HCT116 (cell line): ENCODE results near the gene STEAP1. TPM values are rescaled to one million over a fixed set of nuclear protein-coding genes. Genes with fewer than 3 reads are reported as not detected.

ENCODE experiments used
- ATAC-seq: fragments of 200-7000 bp; cut with Tn5 transposase; 2 replicates; pipeline ENCODE4 v1.9.1; 2020; ENCODE audit warnings: mild to moderate bottlenecking, moderate library complexity
- BruUV-seq: library from RNA; stranded (reverse); fragments of 400-500 nt; replicated peaks from 2 replicates; lab custom pipeline; 2021; lab: Mats Ljungman, UMichigan
- CTCF ChIA-PET: fragments of 300-600 bp; sonication (Branson Sonifier 250); formaldehyde crosslinking; loops from one replicate; lab custom pipeline; 2021; ENCODE audit warnings: antibody characterized with exemption; lab: Charles Lee
- POLR2A ChIA-PET: fragments of 300-600, 350-600 bp; sonication (Branson Sonifier 250); formaldehyde crosslinking; loops from one replicate; lab custom pipeline; 2021; ENCODE audit warnings: antibody characterized with exemption; lab: Charles Lee
- RAD21 ChIA-PET, 2 experiments: fragments of 300-600 bp; sonication (Branson Sonifier 250); formaldehyde crosslinking; loops; one replicate each; lab custom pipeline; 2023; ENCODE audit warnings: low total read pairs in 2 of 2; ENCODE audit not compliant: uncharacterized antibody in 2 of 2, unreplicated experiment in 2 of 2, low non-redundant PET in 1 of 2; lab: Charles Lee
- DNase-seq: peaks from one replicate; pipeline ENCODE4 v3.0.0-alpha.2; 2010; ENCODE audit warnings: low read depth, low spot score
- H2AFZ ChIP-seq: fragments of 200-600 bp; shearing (Covaris generic), sonication (generic); 2 replicates; pipeline ENCODE4 v1.6.1; 2017; ENCODE audit warnings: low read depth, mixed run types, mixed read lengths, antibody characterized with exemption, low read length; ENCODE audit not compliant: poor library complexity, severe bottlenecking
- H3K27ac ChIP-seq: 2 replicates; pipeline ENCODE4 v1.5.1; 2012; ENCODE audit warnings: low read depth, low read length
- H3K27me3 ChIP-seq: fragments of 200-600 bp; sonication (generic); 2 replicates; pipeline ENCODE4 v1.6.1; 2016; ENCODE audit warnings: mixed run types, low read length, mixed read lengths; ENCODE audit not compliant: insufficient read depth
- H3K36me3 ChIP-seq, 2 experiments: fragments of 200-500 bp in 1 of 2; fragments of 200-600 bp in 1 of 2; sonication (Bioruptor generic) in 1 of 2; sonication (generic) in 1 of 2; 2 replicates each; pipeline versions ENCODE4 v1.5.1 to v1.6.1; 2014 to 2016; ENCODE audit warnings: low read length in 2 of 2, inconsistent platforms in 1 of 2, mixed read lengths in 1 of 2, mixed run types in 1 of 2; ENCODE audit not compliant: insufficient read depth in 2 of 2, control insufficient read depth in 1 of 2
- H3K4me1 ChIP-seq, 2 experiments: fragments of 200-600 bp in 1 of 2; sonication (generic) in 1 of 2; 2 replicates each; pipeline versions ENCODE4 v1.5.1 to v1.6.1; 2012 to 2017; ENCODE audit warnings: low read length in 2 of 2, inconsistent platforms in 1 of 2, mild to moderate bottlenecking in 1 of 2, mixed read lengths in 1 of 2, mixed run types in 1 of 2, moderate library complexity in 1 of 2; ENCODE audit not compliant: insufficient read depth in 2 of 2, control insufficient read depth in 1 of 2
- H3K4me2 ChIP-seq: fragments of 200-600 bp; sonication (generic); 2 replicates; pipeline ENCODE4 v1.6.1; 2017; ENCODE audit warnings: mixed run types, low read length, mixed read lengths
- H3K4me3 ChIP-seq, 2 experiments: fragments of 200-600 bp in 1 of 2; sonication (generic) in 1 of 2; replicated peaks in 1 of 2; 2 replicates each; pipeline ENCODE4 v1.5.1; 2011 to 2016; ENCODE audit warnings: low read length in 2 of 2, control low read depth in 1 of 2, low read depth in 1 of 2, mild to moderate bottlenecking in 1 of 2, mixed read lengths in 1 of 2, mixed run types in 1 of 2
- H3K79me2 ChIP-seq: fragments of 200-600 bp; sonication (generic); 2 replicates; pipeline ENCODE4 v1.6.1; 2017; ENCODE audit warnings: mild to moderate bottlenecking, mixed run types, low read length, moderate library complexity, mixed read lengths; ENCODE audit not compliant: insufficient read depth
- H3K9ac ChIP-seq: fragments of 200-600 bp; sonication (generic); 2 replicates; pipeline ENCODE4 v1.6.1; 2016; ENCODE audit warnings: low read length, mixed read lengths
- H3K9me2 ChIP-seq: fragments of 200-600 bp; sonication (generic), shearing (Covaris generic); 2 replicates; pipeline ENCODE4 v1.6.1; 2017; ENCODE audit warnings: mixed run types, mild to moderate bottlenecking, moderate library complexity; ENCODE audit not compliant: insufficient read depth
- H3K9me3 ChIP-seq, 2 experiments: fragments of 200-500 bp in 1 of 2; fragments of 200-600 bp in 1 of 2; sonication (Bioruptor generic) in 1 of 2; sonication (generic) in 1 of 2; 2 replicates each; pipeline ENCODE4 v1.6.1; 2014 to 2017; ENCODE audit warnings: low read length in 2 of 2, mixed read lengths in 2 of 2, inconsistent platforms in 1 of 2, low read depth in 1 of 2, mild to moderate bottlenecking in 1 of 2, mixed run types in 1 of 2, moderate library complexity in 1 of 2; ENCODE audit not compliant: control insufficient read depth in 1 of 2, insufficient read depth in 1 of 2
- H4K20me1 ChIP-seq: fragments of 200-600 bp; sonication (generic), shearing (Covaris generic); 2 replicates; pipeline ENCODE4 v1.6.1; 2017; ENCODE audit warnings: mixed run types, mild to moderate bottlenecking, moderate library complexity; ENCODE audit not compliant: insufficient read depth
- CEBPB ChIP-seq: IDR thresholded peaks from 2 replicates; pipeline ENCODE4 v1.6.1; 2012; ENCODE audit warnings: low read depth
- POLR2A ChIP-seq: IDR thresholded peaks from 2 replicates; pipeline ENCODE4 v1.7.0; 2011; ENCODE audit warnings: borderline replicate concordance; ENCODE audit not compliant: insufficient read depth, insufficient read length; ENCODE audit errors: extremely low read depth
- REST ChIP-seq: IDR thresholded peaks from 2 replicates; pipeline ENCODE4 v1.6.1; 2012; ENCODE audit warnings: low read depth
- SIN3A ChIP-seq: IDR thresholded peaks from 2 replicates; pipeline ENCODE4 v1.6.1; 2012; ENCODE audit warnings: low read depth
- SP1 ChIP-seq: IDR thresholded peaks from 2 replicates; pipeline ENCODE4 v1.6.1; 2012; ENCODE audit warnings: low read depth
- ZFX ChIP-seq: fragments of 450-650 bp; IDR thresholded peaks from 2 replicates; pipeline ENCODE4 v1.6.1; 2017
- intact Hi-C: fragments of 100-400 bp; cut with micrococcal nuclease; formaldehyde crosslinking; loops from 2 replicates; pipeline ENCODE4 v1.10.0; 2022
- total RNA-seq: library from RNA; stranded (reverse); gene quantifications from one replicate; pipeline ENCODE4 v1.2.1, GENCODE V29; 2021; ENCODE audit not compliant: unreplicated experiment
- TF ChIP-seq, protein P1 (sequence below): IDR thresholded peaks from 2 replicates; pipeline ENCODE4 v1.6.1; 2011; ENCODE audit warnings: mild to moderate bottlenecking, low read length, moderate library complexity; ENCODE audit not compliant: insufficient replicate concordance; ENCODE audit errors: extremely low read depth

The STEAP1 gene
- total RNA-seq, 1 experiment from 2014 or later: 18.8 TPM

DNA sequence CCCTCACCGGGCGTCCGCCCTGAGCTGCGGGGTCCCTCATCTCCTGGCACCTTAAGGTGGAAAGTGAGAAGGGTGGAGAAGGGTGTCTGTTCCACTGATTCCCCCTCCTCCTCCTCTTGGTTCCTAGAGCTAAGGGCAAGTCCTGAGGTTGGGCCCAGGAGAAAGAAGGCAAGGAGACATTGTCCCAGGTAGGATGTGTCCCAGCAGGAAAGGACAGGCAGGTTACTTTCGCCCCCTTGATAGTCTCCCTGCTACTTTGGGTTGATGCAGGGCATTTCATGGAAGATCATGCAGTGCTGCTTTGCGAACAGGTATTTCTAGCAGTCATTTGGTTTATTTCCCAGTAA is 57.9 kb downstream of the STEAP1 start:
- POLR2A ChIA-PET: interaction anchor here (0.7 to 1.8 kb wide), 5 partner anchors 16 to 33 kb away, joined by 3 to 12 read pairs (median 5); no protein-coding TSS in a partner anchor
- H4K20me1 ChIP-seq: no peaks in the 10 kb centered on the region
- H3K4me1 ChIP-seq: peaks cover 9 to 22% of the 10 kb centered on the region in 2 experiments
- H3K4me2 ChIP-seq: peak overlapping the region; percentile 97
- no peaks in the 10 kb centered on the region for H3K27me3 ChIP-seq
- peak overlapping the region; percentile 80 for H3K9ac ChIP-seq
- CTCF ChIA-PET: interaction anchor here (0.9 to 1.6 kb wide), 11 partner anchors 11 to 215 kb away, joined by 3 to 11 read pairs (median 5); partner anchors contain the start of gene STEAP1
- RAD21 ChIA-PET: no interaction called here
- ATAC-seq (peak; percentile 46), DNase-seq (no peak)
- no peaks in the 10 kb centered on the region for H3K36me3 ChIP-seq
- peak overlapping the region; percentile 69 to 85 for H3K4me3 ChIP-seq
- BruUV-seq: no TSS peak
- no peaks in the 10 kb centered on the region for H3K9me2 ChIP-seq
- H2AFZ ChIP-seq: peak overlapping the region; percentile 17
- no peaks in the 10 kb centered on the region for H3K9me3 ChIP-seq
- H3K27ac ChIP-seq: peak overlapping the region; percentile 88
- TF ChIP-seq REST (no peak), POLR2A (no peak), SP1 (no peak), ZFX (peak; percentile 69), CEBPB (no peak), SIN3A (no peak)
- TF ChIP-seq, protein P1, sequence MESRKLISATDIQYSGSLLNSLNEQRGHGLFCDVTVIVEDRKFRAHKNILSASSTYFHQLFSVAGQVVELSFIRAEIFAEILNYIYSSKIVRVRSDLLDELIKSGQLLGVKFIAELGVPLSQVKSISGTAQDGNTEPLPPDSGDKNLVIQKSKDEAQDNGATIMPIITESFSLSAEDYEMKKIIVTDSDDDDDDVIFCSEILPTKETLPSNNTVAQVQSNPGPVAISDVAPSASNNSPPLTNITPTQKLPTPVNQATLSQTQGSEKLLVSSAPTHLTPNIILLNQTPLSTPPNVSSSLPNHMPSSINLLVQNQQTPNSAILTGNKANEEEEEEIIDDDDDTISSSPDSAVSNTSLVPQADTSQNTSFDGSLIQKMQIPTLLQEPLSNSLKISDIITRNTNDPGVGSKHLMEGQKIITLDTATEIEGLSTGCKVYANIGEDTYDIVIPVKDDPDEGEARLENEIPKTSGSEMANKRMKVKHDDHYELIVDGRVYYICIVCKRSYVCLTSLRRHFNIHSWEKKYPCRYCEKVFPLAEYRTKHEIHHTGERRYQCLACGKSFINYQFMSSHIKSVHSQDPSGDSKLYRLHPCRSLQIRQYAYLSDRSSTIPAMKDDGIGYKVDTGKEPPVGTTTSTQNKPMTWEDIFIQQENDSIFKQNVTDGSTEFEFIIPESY: no peak
- TF ChIP-seq, all 23 proteins: peak for 1
- H3K79me2 ChIP-seq: peaks cover 4% of the 10 kb centered on the region; the same call in 1 of the 2 replicates
- intact Hi-C loops: loop anchor here (5.0 kb wide), 1 partner anchor 55 kb away; no protein-coding TSS in a partner anchor
